GM12874 (cell line): ENCODE data around the gene IGFBP5.

Experiments used
- CTCF ChIP-seq: IDR thresholded peaks from 2 replicates; pipeline ENCODE4 v1.5.1; 2011; ENCODE audit warnings: low read depth, mild to moderate bottlenecking, control low read depth, low read length, moderate library complexity; ENCODE audit not compliant: insufficient read depth

The IGFBP5 gene

DNA sequence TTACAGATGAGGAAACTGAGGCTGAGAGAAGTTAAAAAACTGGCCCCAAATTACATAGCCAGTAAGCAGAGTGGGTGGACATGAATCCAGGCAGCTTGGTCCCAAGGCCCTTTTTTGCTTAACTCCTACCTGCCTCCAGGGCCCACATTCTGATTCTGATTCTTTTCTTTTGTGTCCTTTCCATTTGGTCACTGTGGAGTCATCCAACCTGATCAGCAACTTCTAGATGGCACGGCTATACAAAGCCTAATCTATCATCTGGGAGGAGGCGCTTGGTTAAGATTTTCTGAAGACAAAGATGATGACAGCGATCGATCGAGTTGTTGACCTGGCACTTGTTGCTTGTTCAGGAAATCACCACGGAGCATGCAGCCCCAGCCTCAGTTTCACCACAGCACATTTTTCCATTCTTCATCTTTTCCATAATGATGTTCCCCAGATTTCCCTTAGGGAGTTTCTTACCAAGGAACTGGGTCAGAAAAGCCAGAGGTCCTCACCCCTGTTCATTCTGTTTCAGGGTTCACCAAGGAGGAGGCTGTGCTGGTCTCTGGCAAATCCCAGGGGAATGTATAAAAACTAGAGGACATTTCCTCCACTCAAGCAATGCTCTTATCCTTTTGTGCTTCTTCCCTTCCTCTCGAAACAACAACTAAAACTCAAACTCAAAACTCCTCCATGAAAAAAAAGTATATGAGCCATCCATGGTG, 69.0 kb downstream of the IGFBP5 start:
- no peak for TF ChIP-seq CTCF

DNA sequence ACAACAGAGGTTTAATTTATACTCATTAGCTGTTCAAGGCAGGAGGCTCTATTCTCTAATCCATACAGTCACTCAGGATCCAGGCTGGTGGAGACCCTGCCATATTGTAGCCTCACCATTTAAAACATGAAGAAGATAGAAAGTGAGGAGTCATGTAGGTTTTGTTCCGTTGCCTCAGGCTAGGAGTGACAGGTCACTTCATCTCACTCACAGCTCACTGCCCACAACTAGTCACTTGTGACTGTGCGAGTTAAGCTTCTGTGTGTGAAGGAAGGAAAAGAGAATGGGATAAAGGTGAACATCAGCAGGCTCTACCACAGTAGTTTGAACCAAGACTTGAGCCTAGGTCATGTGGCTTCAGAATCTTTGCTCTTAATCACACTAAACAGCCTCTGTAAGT, 71.1 kb downstream of the IGFBP5 start:
- no peak for TF ChIP-seq CTCF

DNA sequence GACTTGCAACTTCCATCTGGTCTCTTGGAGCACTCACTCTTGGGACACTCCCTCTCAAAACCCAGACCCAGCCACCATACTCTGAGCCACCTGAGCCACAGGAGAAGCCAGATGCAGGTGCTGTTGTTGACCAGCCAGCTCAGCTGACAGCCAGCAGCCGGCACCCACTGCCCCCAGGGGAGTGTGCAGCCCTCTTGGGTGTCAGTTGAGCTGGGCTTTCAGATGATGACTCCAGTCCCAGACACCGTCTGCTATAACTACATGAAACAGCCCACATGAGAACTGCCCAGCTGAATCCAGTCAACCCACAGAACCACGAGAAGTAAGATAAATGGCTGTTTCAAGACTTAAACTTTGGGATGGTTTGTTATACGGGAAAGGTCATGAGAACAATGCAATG, 72.8 kb downstream of the IGFBP5 start:
- TF ChIP-seq CTCF = no peak
